Adipose tissue (tissue), 3 donors: ENCODE results near the gene SEC22C. TPM values are rescaled to one million over a fixed set of nuclear protein-coding genes. Genes with fewer than 3 reads are reported as not detected.
"Not testable (repeated sequence)": the region's sequence is repeated elsewhere in the genome, so short reads cannot be mapped to it uniquely, and the experiment has no call there.

Source experiments
- H3K27ac ChIP-seq: one replicate; pipeline ENCODE4 v1.5.1; 2013; ENCODE audit warnings: low read depth, low read length
- WGBS, 3 donors: extraction: QIAGEN DNeasy Blood & Tissue Kit; methylation state at CpG; one replicate each; pipeline ENCODE4 v1.1.7; 2013; 5-methylcytosine and 5-hydroxymethylcytosine counted together
- polyA plus RNA-seq, 3 donors: library from polyadenylated mRNA; stranded (reverse); fragments of 200-250 nt; gene quantifications; one replicate each; pipeline ENCODE4 v1.2.3, GENCODE V29; 2013
- donor health status: healthy with polysubstance abuse.
- donor health status: Bipolar disorder and iron deficiency.
- donor health status: healthy.

The SEC22C gene
- polyA plus RNA-seq, 3 donors, result 26.0 to 45.0 (median 28.4) TPM

- 90 to 93% (median 91%) methylated on average over 20 of the region's 20 CpGs for WGBS, 3 donors
- H3K27ac ChIP-seq, result no peak overlapping the region
Measured at GRCh38 chr3:42589382-42590109, 7.8 kb upstream of the SEC22C start.

DNA sequence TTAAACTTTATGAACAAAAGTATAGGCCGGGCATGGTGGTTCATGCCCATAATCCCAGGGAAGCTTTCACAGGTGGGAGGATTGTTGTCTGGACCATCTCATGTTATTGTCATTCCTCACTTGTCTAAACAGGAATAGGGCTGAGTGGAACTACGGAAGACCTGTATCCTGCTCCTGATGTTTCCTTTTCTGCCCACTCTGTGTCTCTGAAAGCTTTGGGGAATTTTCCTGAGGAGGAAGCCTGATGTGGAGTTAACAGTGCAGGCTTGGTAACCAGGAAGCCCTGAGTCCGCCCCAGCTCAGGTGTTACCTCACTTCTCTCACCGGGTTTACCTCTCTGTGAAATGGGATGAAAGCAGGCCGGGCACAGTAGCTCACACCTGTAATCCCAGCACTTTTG is 6.9 kb upstream of the SEC22C start:
- H3K27ac ChIP-seq, result no peak overlapping the region
- 76 to 83% (median 83%) methylated on average over 5 of the region's 5 CpGs for WGBS, 3 donors

GRCh38 chr3:42582474-42583070 is 805 bp upstream of the SEC22C start:
- WGBS, 3 donors, result 1 to 5% (median 3%) methylated on average over 3 of the region's 3 CpGs
- H3K27ac ChIP-seq, result no peak overlapping the region

- H3K27ac ChIP-seq, result no peak overlapping the region
- 0 to 1% (median 1%) methylated on average over 11 of the region's 11 CpGs for WGBS, 3 donors
Measured at GRCh38 chr3:42581400-42581708, 413 bp downstream of the SEC22C start.

DNA sequence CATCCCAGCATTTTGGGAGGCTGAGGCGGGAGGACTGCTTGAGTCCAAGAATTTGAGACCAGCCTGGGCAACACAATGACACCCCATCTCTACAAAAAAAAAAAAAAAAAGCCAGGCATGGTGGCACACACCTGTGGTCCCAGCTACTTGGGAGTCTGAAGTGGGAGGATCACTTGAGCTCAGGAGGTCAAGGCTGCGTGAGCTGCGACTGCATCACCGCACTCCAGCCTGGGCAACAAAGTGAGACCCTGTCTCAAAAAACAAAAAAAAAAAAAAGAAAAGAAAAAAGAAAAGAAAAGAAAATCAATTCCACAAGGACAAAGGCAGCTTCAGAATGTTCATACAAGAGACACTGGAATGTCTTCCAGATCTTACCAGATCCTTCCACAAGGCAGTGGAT is 2.4 kb downstream of the SEC22C start:
- H3K27ac ChIP-seq, result not testable (repeated sequence)
- WGBS, 3 donors, result 97 to 100% (median 98%) methylated on average over 4 of the region's 4 CpGs

DNA sequence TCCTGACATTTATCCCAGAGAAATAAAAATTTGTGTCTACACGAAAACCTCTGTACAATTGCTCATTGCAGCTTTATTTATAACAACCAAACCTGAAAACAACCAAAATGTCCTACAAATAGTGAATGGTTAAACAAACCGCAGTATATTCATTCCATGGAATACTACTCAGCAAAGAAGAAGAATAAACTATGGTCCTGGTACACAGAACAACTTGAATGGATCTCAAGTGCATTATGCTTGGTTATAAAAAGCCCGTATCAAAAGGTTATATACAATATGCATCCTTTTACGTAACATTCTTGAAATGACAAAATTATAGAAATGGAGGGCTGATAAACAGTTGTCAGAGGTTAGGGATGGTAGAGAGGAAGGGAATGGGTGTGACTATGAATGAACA is 3.7 kb downstream of the SEC22C start:
- WGBS, 3 donors, result 97 to 98% (median 98%) methylated on average over 4 of the region's 4 CpGs
- H3K27ac ChIP-seq, result no peak overlapping the region

GRCh38 chr3:42575137-42575741 is 6.5 kb downstream of the SEC22C start:
- no peak overlapping the region for H3K27ac ChIP-seq

DNA sequence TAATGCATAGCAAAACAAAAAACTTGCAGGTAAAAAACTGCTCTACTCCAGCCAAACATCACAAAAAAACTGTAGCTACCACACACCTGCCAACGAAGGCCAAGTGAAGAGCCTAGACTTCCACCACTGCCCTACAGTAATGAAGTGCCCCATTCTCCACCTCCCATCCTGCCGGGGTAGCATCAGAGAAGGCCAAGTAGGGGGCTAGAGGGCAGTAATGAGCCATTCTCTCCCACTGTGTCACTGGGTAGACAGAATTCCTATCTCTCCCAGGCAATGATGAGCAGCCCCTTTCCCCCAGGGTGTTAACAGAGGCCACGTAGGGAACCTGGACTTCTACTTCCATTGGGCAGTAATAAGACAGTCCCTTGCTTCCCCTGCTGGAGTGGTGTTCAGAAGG is 9.5 kb downstream of the SEC22C start:
- H3K27ac ChIP-seq, result no peak overlapping the region
- WGBS, 3 donors, result 49 to 67% (median 61%) methylated on average over 3 of the region's 3 CpGs

- WGBS, 3 donors, result 54 to 88% (median 74%) methylated on average over 2 of the region's 2 CpGs
- no peak overlapping the region for H3K27ac ChIP-seq
Measured at GRCh38 chr3:42569593-42570142, 12.1 kb downstream of the SEC22C start.

GRCh38 chr3:42562047-42562907 is 19.5 kb downstream of the SEC22C start:
- no peak overlapping the region for H3K27ac ChIP-seq
- WGBS, 3 donors, result 65 to 81% (median 73%) methylated on average over 3 of the region's 3 CpGs

DNA sequence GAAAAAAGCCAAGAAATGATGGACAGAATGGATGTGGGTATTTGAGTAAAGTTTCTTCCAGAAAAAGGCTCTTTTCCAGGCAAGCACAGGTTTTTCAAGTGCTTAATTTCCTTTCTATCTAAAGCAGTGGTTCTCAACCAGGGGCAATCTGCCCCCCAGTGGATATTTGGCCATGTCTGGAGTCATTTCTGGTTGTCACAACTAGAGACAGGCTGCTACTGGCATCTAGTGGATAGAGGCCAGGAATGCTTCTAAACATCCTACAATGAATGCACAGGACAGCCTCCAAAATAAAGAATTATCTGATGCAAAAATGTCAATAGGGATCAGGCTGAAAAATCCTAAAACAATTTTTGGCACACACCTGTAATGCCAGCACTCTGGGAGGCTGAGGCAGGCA is 23.9 kb downstream of the SEC22C start:
- H3K27ac ChIP-seq, result no peak overlapping the region

DNA sequence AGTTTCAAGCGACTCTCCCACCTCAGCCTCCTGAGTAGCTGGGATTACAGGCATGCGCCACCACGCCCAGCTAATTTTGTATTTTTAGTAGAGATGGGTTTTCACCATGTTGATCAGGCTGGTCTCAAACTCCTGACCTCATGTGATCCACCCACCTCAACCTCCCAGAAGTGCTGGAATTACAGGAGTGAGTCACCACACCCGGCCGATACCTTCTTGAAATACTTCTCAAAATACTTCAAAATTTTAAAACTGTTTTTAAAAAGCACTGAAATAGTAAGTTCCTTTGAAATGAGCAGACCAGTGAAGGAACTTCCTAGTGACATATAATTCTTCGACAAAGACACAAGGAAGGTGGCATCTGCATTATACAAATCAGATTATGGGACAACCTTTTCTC is 24.9 kb downstream of the SEC22C start:
- not testable (repeated sequence) for H3K27ac ChIP-seq
- WGBS, 3 donors, result 95 to 97% (median 96%) methylated on average over 6 of the region's 6 CpGs

DNA sequence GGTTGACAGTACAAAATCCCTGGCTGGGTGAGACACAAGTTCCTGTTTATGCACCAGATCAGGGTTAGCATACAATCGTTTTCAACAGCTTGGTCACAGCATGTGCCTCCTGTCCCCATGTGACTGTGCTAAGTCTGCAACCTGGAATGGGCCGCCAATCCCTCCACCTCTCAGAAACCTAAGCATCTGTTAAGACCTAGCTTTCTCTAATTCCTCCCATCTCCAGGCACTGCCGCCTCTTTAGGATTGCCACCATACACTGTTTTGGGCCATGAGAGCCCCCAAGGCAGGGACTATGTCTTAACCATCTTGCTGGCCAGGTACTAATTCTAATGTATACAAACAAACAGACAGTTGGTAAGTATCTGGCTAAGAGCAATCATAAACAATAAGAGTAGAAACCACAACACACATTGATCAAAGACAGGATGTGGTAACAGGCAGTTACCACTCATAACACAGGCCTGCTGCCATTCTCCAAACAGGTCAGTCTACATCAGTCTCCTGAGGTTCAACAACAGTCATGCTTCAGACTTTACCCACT is 25.6 kb downstream of the SEC22C start:
- 70 to 73% (median 70%) methylated on average over 3 of the region's 3 CpGs for WGBS, 3 donors
- no peak overlapping the region for H3K27ac ChIP-seq

- H3K27ac ChIP-seq, result no peak overlapping the region
- WGBS, 3 donors, result 16 to 40% (median 39%) methylated on average over 1 of the region's 1 CpG
Measured at GRCh38 chr3:42552830-42553229, 28.9 kb downstream of the SEC22C start.

- 34 to 67% (median 37%) methylated on average over 1 of the region's 1 CpG for WGBS, 3 donors
- H3K27ac ChIP-seq, result no peak overlapping the region
Measured at GRCh38 chr3:42550250-42550649, 31.5 kb downstream of the SEC22C start.

DNA sequence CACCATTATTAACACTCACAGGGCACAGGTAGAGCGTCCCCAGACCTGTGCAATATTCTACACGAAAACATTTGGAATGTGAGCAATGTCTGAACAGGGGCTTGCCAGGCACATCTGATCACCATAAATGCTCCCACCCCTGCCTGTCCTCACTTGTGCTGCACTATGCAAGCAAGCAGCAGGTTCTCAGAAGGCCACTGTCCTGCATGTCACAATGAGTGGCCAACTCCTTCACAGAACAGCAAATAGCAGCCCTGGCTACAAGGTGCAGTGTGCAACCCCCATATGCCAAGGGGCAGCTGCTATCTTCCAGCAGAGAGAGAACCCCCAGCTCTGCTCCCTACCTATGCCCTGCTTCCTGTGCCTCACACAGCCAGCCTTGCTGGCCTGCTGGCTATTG is 32.6 kb downstream of the SEC22C start:
- H3K27ac ChIP-seq, result no peak overlapping the region
- WGBS, 3 donors, result 91 to 96% (median 92%) methylated on average over 2 of the region's 2 CpGs

GRCh38 chr3:42547401-42547945 is 34.3 kb downstream of the SEC22C start:
- WGBS, 3 donors, result 34 to 40% (median 38%) methylated on average over 7 of the region's 7 CpGs
- no peak overlapping the region for H3K27ac ChIP-seq

GRCh38 chr3:42546691-42547213 is 35.0 kb downstream of the SEC22C start:
- 88 to 92% (median 89%) methylated on average over 3 of the region's 3 CpGs for WGBS, 3 donors
- no peak overlapping the region for H3K27ac ChIP-seq
